ENCODE data around the gene SEMA4A. TPM values are rescaled to one million over a fixed set of nuclear protein-coding genes. Genes with fewer than 3 reads are reported as not detected.

The SEMA4A gene
- total RNA-seq, 3 donors from 2014 or later: 1.4 to 21.5 (median 9.2) TPM

- Histone ChIP-seq H3K27me3 (no peaks in the 10 kb centered on the region), H3K9me3 (no peaks in the 10 kb centered on the region), H3K4me3 (peak overlapping the region; percentile 17 to 53 (median 25)), H3K4me1 (peaks cover 45 to 75% of the 10 kb centered on the region in 2 donors), H3K27ac (peak overlapping the region; percentile 94 to 98), H3K36me3 (no peaks in the 10 kb centered on the region)
- intact Hi-C loops (cut with DNase I; ENCODE audit: low total_unique reads): no loop called here
- TF ChIP-seq POLR2A (IDR thresholded peaks at IDR 0.05) (no peak), CTCF (IDR thresholded peaks at IDR 0.05) (peak in 1 of 3 donors; percentile 49), POLR2AphosphoS5 (IDR thresholded peaks at IDR 0.05) (peak in 2 of 3 donors; percentile 22 to 46)
- DNase-seq (ENCODE audit: low spot score in 2 of 2): peak in 1 of 2 donors; percentile 68
Measured at GRCh38 chr1:156126630-156127534, 26.5 kb upstream of the SEMA4A start.

- Histone ChIP-seq H3K36me3 (no peaks in the 10 kb centered on the region), H3K4me1 (peaks cover 45 to 62% of the 10 kb centered on the region in 2 donors), H3K9me3 (no peaks in the 10 kb centered on the region), H3K27me3 (no peaks in the 10 kb centered on the region), H3K4me3 (peak overlapping the region in 2 of 3 donors; percentile 8 to 50), H3K27ac (peak overlapping the region; percentile 98)
- intact Hi-C loops (cut with DNase I; ENCODE audit: low total_unique reads): no loop called here
- TF ChIP-seq CTCF (IDR thresholded peaks at IDR 0.05): no peak
- no peak for TF ChIP-seq POLR2A (IDR thresholded peaks at IDR 0.05)
- no peak for TF ChIP-seq POLR2AphosphoS5 (IDR thresholded peaks at IDR 0.05)
- no peak for DNase-seq (ENCODE audit: low spot score in 2 of 2)
Measured at GRCh38 chr1:156128308-156128653, 25.1 kb upstream of the SEMA4A start.

- peak overlapping the region; percentile 8 to 50 (median 14) for H3K4me3 ChIP-seq
Measured at GRCh38 chr1:156128654-156129597, 24.5 kb upstream of the SEMA4A start.

GRCh38 chr1:156129687-156130577 lies 23.5 kb upstream of the SEMA4A start:
- Histone ChIP-seq H3K36me3 (no peaks in the 10 kb centered on the region), H3K9me3 (no peaks in the 10 kb centered on the region), H3K4me1 (peaks cover 37 to 48% of the 10 kb centered on the region in 2 donors), H3K4me3 (peak overlapping the region in 2 of 3 donors; percentile 14 to 49), H3K27ac (peak overlapping the region; percentile 98), H3K27me3 (no peaks in the 10 kb centered on the region)
- TF ChIP-seq POLR2A (IDR thresholded peaks at IDR 0.05) (no peak), CTCF (IDR thresholded peaks at IDR 0.05) (peak; percentile 95 to 99 (median 99)), POLR2AphosphoS5 (IDR thresholded peaks at IDR 0.05) (peak; percentile 92 to 96 (median 95))
- intact Hi-C loops (cut with DNase I; ENCODE audit: low total_unique reads): no loop called here
- peak; percentile 92 to 96 for DNase-seq (ENCODE audit: low spot score in 2 of 2)

More at GRCh38 chr1:156128654-156129597, 24.5 kb upstream of the SEMA4A start:
- TF ChIP-seq POLR2A (IDR thresholded peaks at IDR 0.05) (no peak), POLR2AphosphoS5 (IDR thresholded peaks at IDR 0.05) (peak; percentile 45 to 72 (median 48)), CTCF (IDR thresholded peaks at IDR 0.05) (no peak)
- peak overlapping the region; percentile 98 for H3K27ac ChIP-seq
- peaks cover 43 to 58% of the 10 kb centered on the region in 2 donors for H3K4me1 ChIP-seq
- no peaks in the 10 kb centered on the region for H3K36me3 ChIP-seq
- intact Hi-C loops (cut with DNase I; ENCODE audit: low total_unique reads): no loop called here
- DNase-seq (ENCODE audit: low spot score in 2 of 2): no peak
- H3K9me3 ChIP-seq: no peaks in the 10 kb centered on the region
- no peaks in the 10 kb centered on the region for H3K27me3 ChIP-seq
